H9 (cell line): ENCODE measurements around the gene ALKBH5. TPM values are rescaled to one million over a fixed set of nuclear protein-coding genes. Genes with fewer than 3 reads are reported as not detected.

Experiments
- DNase-seq: peaks from one replicate; pipeline ENCODE4 v3.0.0-alpha.2; 2017
- H2AFZ ChIP-seq: one replicate; pipeline ENCODE4 v1.6.1; 2013; ENCODE audit warnings: mild to moderate bottlenecking, low read length, control low read depth, moderate library complexity
- H2AK5ac ChIP-seq: 2 replicates; pipeline ENCODE4 v1.6.1; 2013; ENCODE audit warnings: low read length, control low read depth, mixed read lengths; ENCODE audit not compliant: insufficient read length
- H2BK120ac ChIP-seq: one replicate; pipeline ENCODE4 v1.6.1; 2013; ENCODE audit warnings: low read depth, mild to moderate bottlenecking, low read length, control low read depth, inconsistent platforms; ENCODE audit not compliant: poor library complexity, severe bottlenecking
- H2BK12ac ChIP-seq: 2 replicates; pipeline ENCODE4 v1.6.1; 2013; ENCODE audit warnings: low read length, control low read depth, mixed read lengths, low read depth; ENCODE audit not compliant: insufficient read length
- H2BK15ac ChIP-seq: 2 replicates; pipeline ENCODE4 v1.6.1; 2013; ENCODE audit warnings: low read depth, low read length, control low read depth
- H2BK20ac ChIP-seq: one replicate; pipeline ENCODE4 v1.6.1; 2013; ENCODE audit warnings: low read depth, mild to moderate bottlenecking, low read length, control low read depth, inconsistent platforms; ENCODE audit not compliant: poor library complexity, severe bottlenecking
- H2BK5ac ChIP-seq: 2 replicates; pipeline ENCODE4 v1.6.1; 2013; ENCODE audit warnings: low read length, control low read depth, mixed read lengths; ENCODE audit not compliant: insufficient read length
- H3K14ac ChIP-seq: 2 replicates; pipeline ENCODE4 v1.6.1; 2013; ENCODE audit warnings: low read length, control low read depth; ENCODE audit not compliant: insufficient read depth
- H3K18ac ChIP-seq: 2 replicates; pipeline ENCODE4 v1.6.1; 2013; ENCODE audit warnings: low read depth, mild to moderate bottlenecking, mixed read lengths, low read length, control low read depth; ENCODE audit not compliant: insufficient read length
- H3K23ac ChIP-seq: 2 replicates; pipeline ENCODE4 v1.6.1; 2013; ENCODE audit warnings: low read length, control low read depth, mixed read lengths, low read depth; ENCODE audit not compliant: insufficient read length
- H3K23me2 ChIP-seq: 2 replicates; pipeline ENCODE4 v1.6.1; 2013; ENCODE audit warnings: low read depth, mild to moderate bottlenecking, mixed read lengths, low read length, control low read depth; ENCODE audit not compliant: insufficient read length, poor library complexity, severe bottlenecking
- H3K27ac ChIP-seq: 2 replicates; pipeline ENCODE4 v1.5.1; 2013; ENCODE audit warnings: low read length, control low read depth, mixed read lengths, low read depth; ENCODE audit not compliant: insufficient read length
- H3K27me3 ChIP-seq: 2 replicates; pipeline ENCODE4 v1.6.1; 2013; ENCODE audit warnings: low read length, control low read depth, inconsistent platforms; ENCODE audit not compliant: insufficient read depth
- H3K4ac ChIP-seq: 2 replicates; pipeline ENCODE4 v1.6.1; 2013; ENCODE audit warnings: low read depth, mild to moderate bottlenecking, control low read depth, inconsistent platforms, low read length, moderate library complexity
- H3K4me1 ChIP-seq: 2 replicates; pipeline ENCODE4 v1.6.1; 2013; ENCODE audit warnings: low read length, control low read depth, inconsistent platforms; ENCODE audit not compliant: insufficient read depth
- H3K4me2 ChIP-seq: 2 replicates; pipeline ENCODE4 v1.6.1; 2013; ENCODE audit warnings: low read length, control low read depth, mixed read lengths; ENCODE audit not compliant: insufficient read length, insufficient read depth
- H3K56ac ChIP-seq: 2 replicates; pipeline ENCODE4 v1.6.1; 2013; ENCODE audit warnings: low read depth, mild to moderate bottlenecking, mixed read lengths, low read length, control low read depth; ENCODE audit not compliant: insufficient read length
- H3K79me1 ChIP-seq: 2 replicates; pipeline ENCODE4 v1.6.1; 2013; ENCODE audit warnings: low read depth, mild to moderate bottlenecking, moderate library complexity, low read length, control low read depth, inconsistent platforms; ENCODE audit not compliant: insufficient read depth, poor library complexity, severe bottlenecking
- H3K79me2 ChIP-seq: 2 replicates; pipeline ENCODE4 v1.6.1; 2013; ENCODE audit warnings: low read length, control low read depth, inconsistent platforms; ENCODE audit not compliant: insufficient read depth
- H3K9ac ChIP-seq: 2 replicates; pipeline ENCODE4 v1.6.1; 2013; ENCODE audit warnings: low read length, control low read depth, mixed read lengths; ENCODE audit not compliant: insufficient read length; ENCODE audit errors: extremely low read depth
- H3K9me3 ChIP-seq: one replicate; pipeline ENCODE4 v1.6.1; 2013; ENCODE audit warnings: low read depth, low read length, inconsistent platforms; ENCODE audit not compliant: control insufficient read depth
- H3T11ph ChIP-seq: one replicate; pipeline ENCODE4 v1.6.1; 2013; ENCODE audit warnings: mild to moderate bottlenecking, low read length, control low read depth, inconsistent platforms
- H4K20me1 ChIP-seq: one replicate; pipeline ENCODE4 v1.6.1; 2013; ENCODE audit not compliant: control insufficient read depth, insufficient read length, insufficient read depth
- H4K5ac ChIP-seq: 2 replicates; pipeline ENCODE4 v1.6.1; 2013; ENCODE audit warnings: low read depth, mild to moderate bottlenecking, mixed read lengths, low read length, control low read depth; ENCODE audit not compliant: insufficient read length
- H4K8ac ChIP-seq: replicated peaks from 2 replicates; pipeline ENCODE4 v1.6.1; 2013; ENCODE audit warnings: low read length, control low read depth, mixed read lengths, low read depth; ENCODE audit not compliant: insufficient read length
- H4K91ac ChIP-seq: 2 replicates; pipeline ENCODE4 v1.6.1; 2013; ENCODE audit warnings: low read depth, mild to moderate bottlenecking, moderate library complexity, mixed read lengths, low read length, control low read depth; ENCODE audit not compliant: insufficient read length
- H3K27ac Mint-ChIP-seq, 3 experiments: 2 replicates in 2 of 3; 3 replicates in 1 of 3; pipeline ENCODE4 v1.8.0; 2020 to 2021; ENCODE audit warnings: mixed read lengths in 3 of 3, mild to moderate bottlenecking in 1 of 3, moderate library complexity in 1 of 3
- H3K27me3 Mint-ChIP-seq: 2 replicates; pipeline ENCODE4 v1.8.0; 2021; ENCODE audit warnings: low read depth, mild to moderate bottlenecking, moderate library complexity, mixed read lengths
- H3K36me3 Mint-ChIP-seq, 3 experiments: 2 replicates in 2 of 3; 3 replicates in 1 of 3; pipeline ENCODE4 v1.8.0; 2020 to 2021; ENCODE audit warnings: low read depth in 3 of 3, mixed read lengths in 3 of 3; ENCODE audit not compliant: insufficient read depth in 1 of 3
- H3K4me1 Mint-ChIP-seq, 2 experiments: 2 replicates each; pipeline ENCODE4 v1.8.0; 2020; ENCODE audit warnings: mixed read lengths in 2 of 2
- H3K4me3 Mint-ChIP-seq, 2 experiments: 2 replicates in 1 of 2; 3 replicates in 1 of 2; pipeline ENCODE4 v1.8.0; 2020 to 2021; ENCODE audit warnings: mild to moderate bottlenecking in 2 of 2, mixed read lengths in 2 of 2, moderate library complexity in 1 of 2
- H3K9me3 Mint-ChIP-seq, 2 experiments: 2 replicates in 1 of 2; 3 replicates in 1 of 2; pipeline ENCODE4 v1.8.0; 2020; ENCODE audit warnings: mild to moderate bottlenecking in 2 of 2, mixed read lengths in 2 of 2, moderate library complexity in 1 of 2
- WGBS: extraction: QIAGEN DNeasy Blood & Tissue Kit; methylation state at CpG from one replicate; pipeline ENCODE4 v1.1.7; 2013; ENCODE audit warnings: missing lambda C conversion rate, low lambda C conversion rate, mixed read lengths; ENCODE audit not compliant: insufficient read length; ENCODE audit errors: extremely low coverage; 5-methylcytosine and 5-hydroxymethylcytosine counted together
- total RNA-seq: library from RNA; stranded (reverse); gene quantifications from 2 replicates; pipeline ENCODE4 v1.2.1, GENCODE V29; 2021
- TF ChIP-seq, protein P1 (sequence below): fragments of 200-600 bp; sonication (generic); conservative IDR thresholded peaks from 3 replicates; pipeline ENCODE4 v1.8.0; 2021; ENCODE audit warnings: antibody characterized with exemption, mild to moderate bottlenecking

The ALKBH5 gene
- total RNA-seq, 1 experiment from 2014 or later, result 89.8 TPM

DNA sequence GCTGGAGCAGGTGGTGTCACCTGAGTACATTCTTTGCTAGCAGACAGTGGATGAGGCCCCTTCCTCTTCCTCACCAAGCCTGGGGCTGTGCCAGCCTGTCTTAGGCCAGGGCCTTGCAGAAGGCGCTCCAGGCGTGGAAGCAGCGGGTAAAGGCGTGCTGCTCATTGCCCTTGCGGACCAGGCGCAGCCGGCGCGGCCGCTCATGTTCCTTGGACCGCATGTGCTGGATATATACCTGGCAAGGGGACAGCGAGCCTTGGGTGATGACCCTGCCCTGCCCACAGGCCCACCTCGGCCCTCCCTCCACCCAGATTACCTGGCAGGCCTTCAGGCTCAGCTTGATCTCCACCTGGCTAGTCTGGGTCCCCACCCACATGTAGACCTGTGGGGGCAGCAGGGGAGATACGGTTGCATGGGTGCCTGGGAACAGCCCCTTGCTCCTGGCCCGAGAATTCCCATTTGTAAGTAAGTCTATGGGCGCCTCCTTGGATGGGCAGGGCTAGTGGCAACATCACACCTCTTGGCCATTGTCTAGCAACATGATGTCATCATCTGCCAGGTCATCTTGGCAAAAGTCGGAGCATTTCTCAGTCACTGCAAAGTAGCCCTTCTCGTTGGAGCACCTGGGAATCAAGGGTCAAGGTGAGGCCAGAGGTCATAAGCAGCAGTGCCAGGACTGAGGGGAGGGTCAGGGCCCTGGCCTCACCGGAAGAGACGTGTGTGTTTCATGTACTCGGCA, 61.6 kb downstream of the ALKBH5 start:
- Histone ChIP-seq H3K79me2 (no peaks in the 10 kb centered on the region), H2BK120ac (no peak overlapping the region), H3K9me3 (no peaks in the 10 kb centered on the region), H3K23me2 (no peaks in the 10 kb centered on the region), H2BK12ac (no peak overlapping the region), H4K5ac (no peak overlapping the region), H3K4ac (no peak overlapping the region), H2AK5ac (no peak overlapping the region), H3K9ac (no peak overlapping the region), H3K27me3 (no peaks in the 10 kb centered on the region), H4K91ac (no peak overlapping the region), H3T11ph (no peak overlapping the region), H2BK20ac (no peak overlapping the region), H3K23ac (no peak overlapping the region), H3K79me1 (no peaks in the 10 kb centered on the region), H4K20me1 (peaks cover 3% of the 10 kb centered on the region), H3K56ac (no peak overlapping the region), H3K27ac (no peak overlapping the region), H3K14ac (no peak overlapping the region), H3K4me1 (peaks cover 3% of the 10 kb centered on the region; the same call in 1 of the 2 replicates), H3K18ac (no peak overlapping the region), H2BK5ac (no peak overlapping the region), H2BK15ac (no peak overlapping the region), H3K4me2 (no peak overlapping the region), H2AFZ (no peak overlapping the region), H4K8ac (no peak overlapping the region)
- DNase-seq, result no peak
- H3K4me3 Mint-ChIP-seq, result no peak overlapping the region
- TF ChIP-seq, protein P1, sequence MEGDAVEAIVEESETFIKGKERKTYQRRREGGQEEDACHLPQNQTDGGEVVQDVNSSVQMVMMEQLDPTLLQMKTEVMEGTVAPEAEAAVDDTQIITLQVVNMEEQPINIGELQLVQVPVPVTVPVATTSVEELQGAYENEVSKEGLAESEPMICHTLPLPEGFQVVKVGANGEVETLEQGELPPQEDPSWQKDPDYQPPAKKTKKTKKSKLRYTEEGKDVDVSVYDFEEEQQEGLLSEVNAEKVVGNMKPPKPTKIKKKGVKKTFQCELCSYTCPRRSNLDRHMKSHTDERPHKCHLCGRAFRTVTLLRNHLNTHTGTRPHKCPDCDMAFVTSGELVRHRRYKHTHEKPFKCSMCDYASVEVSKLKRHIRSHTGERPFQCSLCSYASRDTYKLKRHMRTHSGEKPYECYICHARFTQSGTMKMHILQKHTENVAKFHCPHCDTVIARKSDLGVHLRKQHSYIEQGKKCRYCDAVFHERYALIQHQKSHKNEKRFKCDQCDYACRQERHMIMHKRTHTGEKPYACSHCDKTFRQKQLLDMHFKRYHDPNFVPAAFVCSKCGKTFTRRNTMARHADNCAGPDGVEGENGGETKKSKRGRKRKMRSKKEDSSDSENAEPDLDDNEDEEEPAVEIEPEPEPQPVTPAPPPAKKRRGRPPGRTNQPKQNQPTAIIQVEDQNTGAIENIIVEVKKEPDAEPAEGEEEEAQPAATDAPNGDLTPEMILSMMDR, result no peak
- H3K36me3 Mint-ChIP-seq, result peaks cover 13 to 81% (median 65%) of the 10 kb centered on the region in 3 experiments; a peak in 6 of 7 replicates
- H3K4me1 Mint-ChIP-seq, result peaks cover 13 to 25% of the 10 kb centered on the region in 2 experiments
- WGBS, result no CpG with 5 or more reads among the region's 21 CpGs
- H3K9me3 Mint-ChIP-seq, result no peaks in the 10 kb centered on the region; a peak in 1 of 5 replicates
- H3K27me3 Mint-ChIP-seq, result no peaks in the 10 kb centered on the region; the same call in 1 of the 2 replicates
- peak overlapping the region in 1 of 3 experiments; percentile 91; a peak in 1 of 7 replicates for H3K27ac Mint-ChIP-seq
